IPS DF 19.7 (cell line): Measurements from ENCODE around the gene SBF2.
"Not testable (repeated sequence)": the region's sequence is repeated elsewhere in the genome, so short reads cannot be mapped to it uniquely, and the experiment has no call there.

Experiments used
- DNase-seq: peaks from one replicate; pipeline ENCODE4 v3.0.0-alpha.2; 2013; ENCODE audit warnings: low read depth, low spot score

The SBF2 gene

DNA sequence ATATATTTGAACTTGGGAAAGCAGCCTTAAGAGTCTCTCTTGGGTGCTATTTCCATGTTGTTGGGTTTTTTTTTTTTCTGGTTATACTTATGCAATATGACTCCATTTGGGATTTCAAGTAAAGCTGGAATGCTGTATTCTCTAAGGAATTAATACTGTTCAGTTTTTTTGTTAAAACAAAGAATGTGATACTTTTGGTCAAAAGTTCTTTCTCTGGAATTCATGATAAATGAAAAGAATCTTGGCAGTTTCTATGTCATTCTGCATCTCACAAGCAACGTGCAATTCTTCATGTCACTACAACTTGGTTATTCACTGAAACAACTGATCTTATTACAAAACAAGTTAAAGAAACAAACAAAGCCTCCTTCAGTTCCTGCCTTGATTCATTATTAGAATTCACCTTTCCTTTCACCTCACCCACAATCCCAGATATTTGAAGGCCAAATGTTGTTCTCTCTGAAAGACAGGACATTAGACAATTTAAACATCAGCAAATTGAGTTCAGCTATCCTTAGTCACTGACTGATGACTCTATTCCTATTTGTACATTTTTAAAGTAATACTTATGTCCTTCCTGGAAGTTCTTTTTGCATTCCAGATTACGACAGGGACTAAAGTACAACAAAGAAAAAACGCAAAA is 176.2 kb downstream of the SBF2 start:
- no peak for DNase-seq

DNA sequence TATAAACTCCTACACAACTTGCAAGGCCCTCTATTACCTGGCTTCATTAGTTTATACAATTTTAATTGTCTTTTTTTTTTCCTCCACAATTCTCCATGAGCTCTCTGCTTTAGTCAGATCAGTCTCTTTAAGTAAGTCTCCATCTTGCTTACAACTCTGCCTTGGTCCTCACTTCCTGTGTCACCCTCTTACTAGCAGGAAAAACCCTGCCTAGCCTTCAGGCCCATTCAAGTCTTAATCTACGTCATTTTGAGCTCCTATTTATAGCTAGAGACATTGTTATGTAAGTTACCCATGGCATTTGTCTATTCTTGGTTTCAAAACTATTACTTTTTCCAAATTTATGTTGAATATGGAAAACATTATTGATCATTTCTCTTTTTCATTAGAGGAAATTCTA is 177.4 kb downstream of the SBF2 start:
- DNase-seq = no peak

DNA sequence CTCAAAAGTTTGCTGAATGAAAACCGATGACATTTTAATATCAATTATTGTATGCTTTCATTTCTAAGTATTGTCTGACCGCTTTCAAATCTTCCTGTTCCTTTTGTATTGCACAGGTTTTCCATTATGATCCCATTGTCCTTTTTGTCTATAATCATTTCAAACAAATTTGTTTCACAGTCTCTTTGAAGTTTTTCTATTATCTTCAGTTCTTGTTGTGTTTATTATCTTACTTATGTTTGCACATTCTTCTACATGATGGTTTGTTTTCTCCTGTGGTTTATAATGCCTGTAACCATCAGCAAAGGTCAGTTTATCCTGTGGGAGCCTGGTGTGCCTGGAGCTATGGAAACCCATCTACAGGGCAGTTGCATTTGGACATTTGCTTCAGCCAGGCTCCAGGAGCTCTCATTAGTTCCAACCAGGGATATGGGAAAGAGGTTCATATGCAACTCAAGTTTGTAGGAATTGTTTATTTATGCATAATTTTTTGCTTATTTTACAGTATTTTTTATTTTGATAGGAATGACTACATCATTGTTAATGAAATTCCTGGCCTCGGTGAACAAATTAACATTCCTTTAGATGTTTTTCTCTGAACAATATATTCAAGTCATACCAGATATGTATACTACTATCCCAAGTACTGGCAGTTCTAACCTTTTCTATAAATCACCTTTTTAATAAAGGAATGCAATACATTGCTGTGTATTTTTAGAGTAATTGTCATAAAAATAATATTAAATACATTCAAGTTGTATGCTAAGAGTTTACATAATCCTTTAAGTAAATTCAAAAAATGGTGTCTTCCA is 179.2 kb downstream of the SBF2 start:
- no peak for DNase-seq

DNA sequence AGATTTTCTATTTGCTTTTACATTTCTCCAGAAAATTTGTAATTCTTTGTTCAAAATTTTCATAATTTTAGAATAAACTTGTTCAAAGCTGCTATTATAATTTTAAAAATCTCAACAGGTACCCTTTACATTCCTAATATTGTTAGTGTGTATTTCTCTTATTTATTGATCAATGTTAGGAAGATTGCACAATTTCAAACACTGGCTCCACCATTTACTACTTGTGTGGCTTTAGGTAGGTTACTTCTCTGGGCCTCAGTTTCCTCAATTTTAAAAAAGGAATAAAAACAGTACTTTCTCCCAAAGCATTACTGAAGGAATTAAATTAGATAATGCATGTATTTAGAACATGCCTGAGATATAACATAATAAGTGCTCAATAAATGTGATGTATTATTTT is 180.2 kb downstream of the SBF2 start:
- no peak for DNase-seq

DNA sequence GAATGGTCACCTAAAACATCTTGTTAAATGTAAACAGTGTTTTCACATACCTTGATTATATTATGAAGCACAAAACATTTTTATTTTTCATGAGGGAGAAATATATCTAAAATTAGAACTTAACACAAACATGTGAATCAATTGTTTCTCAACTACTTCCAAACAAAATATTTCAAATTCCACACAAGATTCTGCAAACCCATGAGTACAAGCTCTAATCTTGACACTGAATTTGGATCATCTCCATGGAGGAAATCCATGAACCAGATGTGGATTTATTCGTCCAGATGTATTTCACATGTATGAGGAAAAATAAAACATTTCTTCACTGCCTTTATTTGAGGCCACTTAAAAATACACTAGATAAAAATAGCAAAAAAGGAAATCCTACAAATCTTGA is 184.2 kb downstream of the SBF2 start:
- DNase-seq = no peak

DNA sequence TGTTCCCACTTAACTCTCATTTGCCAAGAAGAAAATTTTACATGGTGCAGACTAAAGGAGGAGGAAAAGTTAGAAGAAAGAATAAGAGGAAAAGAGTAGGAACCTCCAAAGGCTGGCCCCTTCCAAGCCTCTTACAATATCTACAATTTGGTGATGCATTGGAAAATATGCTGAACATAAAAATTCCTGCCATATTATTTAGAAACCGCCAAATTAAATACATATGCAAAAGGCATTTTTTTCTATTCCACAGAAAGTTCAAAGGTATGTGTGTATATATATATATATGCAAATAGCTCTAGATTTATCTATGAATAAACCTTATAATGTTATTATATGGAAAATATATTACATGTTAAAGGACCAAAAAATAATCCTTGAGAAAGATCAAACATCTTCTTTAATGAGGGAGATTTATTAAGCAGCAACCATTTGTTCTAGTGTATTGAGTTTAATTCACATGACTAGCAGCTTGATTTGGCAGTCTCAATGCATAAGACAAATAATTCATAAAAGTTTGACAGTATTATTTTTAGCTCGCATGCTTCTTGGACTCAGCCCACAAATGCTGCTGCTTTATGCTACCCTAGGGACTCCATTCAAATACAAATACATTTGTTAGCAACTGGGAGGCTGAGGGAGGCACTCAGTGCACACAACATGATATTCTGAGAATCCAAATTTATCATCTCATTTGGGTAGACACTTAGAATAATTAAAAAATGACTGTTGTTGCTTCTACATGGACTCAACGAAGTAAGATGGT is 184.9 kb downstream of the SBF2 start:
- no peak for DNase-seq

DNA sequence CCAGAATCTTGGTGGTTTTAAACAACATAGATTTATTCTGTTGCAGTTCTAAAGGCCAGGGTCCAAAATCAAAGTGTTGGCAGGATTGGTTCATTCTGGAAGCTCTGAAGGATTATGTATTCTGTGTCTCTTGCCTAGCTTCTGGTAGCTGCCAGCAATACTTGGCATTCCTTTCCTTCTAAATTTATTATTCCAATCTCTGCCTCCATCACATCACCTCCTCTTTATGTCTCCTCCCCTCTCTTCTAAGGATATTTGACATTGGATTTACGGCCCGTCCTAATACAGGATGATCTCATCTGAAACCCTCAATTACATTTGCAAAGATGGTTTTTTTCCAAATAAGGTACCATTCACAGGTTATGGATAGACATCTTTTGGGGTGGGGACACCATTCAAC is 186.5 kb downstream of the SBF2 start:
- DNase-seq = no peak

DNA sequence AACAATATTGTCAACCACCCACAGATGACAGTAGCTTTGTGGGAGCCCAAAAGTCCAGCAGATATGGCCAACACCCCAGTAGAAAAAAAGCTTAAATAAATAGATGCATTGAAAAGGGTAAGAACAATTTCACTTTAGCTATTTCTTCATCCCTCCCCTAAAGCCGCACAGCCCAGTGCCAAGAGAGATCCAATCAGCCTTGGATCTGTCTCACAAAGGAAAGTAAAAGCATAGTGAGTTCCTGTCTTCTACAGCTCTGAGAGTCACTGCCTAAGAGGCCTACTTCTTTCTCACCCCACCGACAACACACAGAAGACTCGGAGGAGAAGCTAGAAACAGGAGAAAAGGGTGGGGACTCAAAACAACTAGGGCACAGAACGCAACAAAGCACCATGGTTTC is 196.4 kb downstream of the SBF2 start:
- DNase-seq = no peak

DNA sequence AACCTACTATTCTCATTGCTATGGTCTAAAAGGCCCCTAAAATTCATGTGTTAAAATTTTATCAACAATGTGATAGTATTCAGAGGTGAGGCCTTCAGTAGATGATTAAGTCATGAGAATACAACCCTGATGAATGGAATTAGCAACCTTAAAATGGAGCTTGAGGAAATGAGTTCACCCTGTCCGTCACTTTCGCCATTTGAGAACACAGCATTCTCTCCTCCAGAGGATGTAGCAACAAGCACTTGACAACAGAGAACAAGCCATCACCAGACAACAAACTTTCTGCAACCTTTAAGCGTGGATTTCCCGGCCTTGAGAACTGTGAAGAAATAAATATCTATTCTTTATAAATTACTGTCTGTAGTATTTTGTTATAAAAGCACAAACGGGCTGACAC is 197.0 kb downstream of the SBF2 start:
- DNase-seq = no peak

DNA sequence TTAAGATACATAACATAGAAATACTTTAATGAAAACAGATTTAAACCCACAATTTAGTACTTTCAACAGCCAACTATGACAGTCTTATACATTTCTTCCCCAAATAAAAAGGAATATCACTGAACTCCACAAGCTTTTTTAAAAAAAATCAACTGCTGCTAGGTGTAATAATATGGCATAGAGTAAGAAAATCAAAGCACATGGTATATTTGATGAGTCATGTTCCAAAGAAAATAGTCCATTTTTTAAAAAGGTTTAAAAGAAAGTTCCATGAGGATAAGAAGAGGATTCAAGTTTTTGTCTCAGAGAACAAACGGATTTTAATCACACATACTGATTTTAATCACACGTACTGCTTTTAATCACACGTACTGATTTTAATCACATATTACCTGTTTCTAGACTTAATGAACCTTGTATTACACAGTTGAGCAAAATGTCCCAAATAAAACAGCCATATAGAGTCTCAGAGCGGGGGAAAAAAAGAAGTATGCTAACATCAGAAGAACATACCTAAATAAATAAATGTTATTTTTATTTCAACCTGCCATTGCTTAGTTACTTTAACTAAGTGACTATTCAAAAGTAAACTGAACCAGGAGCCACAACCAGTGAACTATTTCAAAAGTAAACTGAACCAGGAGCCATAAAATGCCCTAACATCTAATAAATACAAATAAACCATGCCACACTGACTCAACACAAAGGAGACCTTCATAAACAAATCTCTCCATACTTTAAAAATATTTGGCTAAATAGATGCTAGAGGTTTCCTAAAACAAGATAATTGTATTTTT is 198.4 kb downstream of the SBF2 start:
- no peak for DNase-seq

DNA sequence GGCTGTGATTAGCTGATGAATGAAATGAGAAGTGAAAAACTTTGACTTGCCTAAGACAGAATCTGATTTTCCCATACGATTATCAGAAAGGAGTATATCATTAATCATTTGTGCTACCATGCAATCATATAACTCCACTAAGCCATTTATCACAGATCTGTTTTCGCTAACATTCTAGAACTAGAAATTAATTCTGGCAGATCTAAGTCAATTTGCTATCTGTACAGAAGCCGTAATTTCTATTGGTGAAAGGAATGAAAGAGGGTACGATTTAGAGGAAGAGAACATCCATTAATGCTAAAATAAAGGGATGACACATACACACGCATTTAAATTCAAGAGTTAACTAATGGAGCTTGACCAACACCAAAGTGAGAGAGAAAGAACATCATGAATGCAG is 201.6 kb downstream of the SBF2 start:
- DNase-seq = no peak

DNA sequence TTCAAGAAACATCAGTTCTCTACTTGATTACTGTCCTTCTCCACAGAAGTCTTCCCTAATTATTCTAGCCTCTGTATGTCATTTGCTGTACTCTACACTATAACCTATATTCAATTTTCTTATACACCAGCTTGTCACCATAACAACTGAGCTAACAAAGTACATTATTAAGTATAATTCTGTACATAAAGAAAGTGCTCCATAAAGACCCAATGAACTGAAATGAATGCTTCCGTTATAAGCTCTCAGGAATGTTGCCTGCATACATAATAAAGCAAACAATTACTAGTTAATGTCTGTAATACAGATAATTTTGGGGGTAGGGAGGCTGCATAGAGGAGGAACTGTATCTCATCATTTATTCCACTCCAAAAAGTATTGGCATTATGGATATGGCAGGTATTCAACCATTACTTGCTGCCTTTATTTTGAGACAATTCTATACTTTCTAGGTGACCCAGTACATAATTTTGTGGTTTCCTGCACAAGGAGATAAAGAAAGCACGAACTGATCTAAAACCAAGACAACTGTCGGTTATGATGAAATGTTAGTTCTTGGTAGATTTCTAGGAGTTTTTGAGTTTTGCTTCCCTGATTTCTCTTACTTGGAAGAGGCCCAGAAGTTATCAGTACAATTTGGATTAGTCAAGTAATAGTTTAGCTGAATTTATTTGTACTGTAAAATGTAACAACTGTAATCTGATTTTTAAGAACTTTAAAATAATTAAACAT is 202.5 kb downstream of the SBF2 start:
- DNase-seq = no peak

DNA sequence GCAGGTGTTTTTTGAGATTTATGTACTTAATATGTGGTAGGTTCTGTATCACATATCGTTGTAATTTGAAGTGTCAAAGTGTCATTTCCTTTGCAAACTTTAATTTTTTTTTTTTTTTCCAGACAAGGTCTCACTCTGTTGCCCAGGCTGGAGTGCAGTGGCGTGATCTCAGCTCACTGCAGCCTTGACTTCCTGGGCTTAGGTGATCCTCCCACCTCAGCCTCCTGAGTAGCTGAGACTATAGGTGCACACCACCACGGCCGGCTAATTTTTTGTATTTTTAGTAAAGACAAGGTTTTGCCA is 206.1 kb downstream of the SBF2 start:
- DNase-seq = not testable (repeated sequence)

DNA sequence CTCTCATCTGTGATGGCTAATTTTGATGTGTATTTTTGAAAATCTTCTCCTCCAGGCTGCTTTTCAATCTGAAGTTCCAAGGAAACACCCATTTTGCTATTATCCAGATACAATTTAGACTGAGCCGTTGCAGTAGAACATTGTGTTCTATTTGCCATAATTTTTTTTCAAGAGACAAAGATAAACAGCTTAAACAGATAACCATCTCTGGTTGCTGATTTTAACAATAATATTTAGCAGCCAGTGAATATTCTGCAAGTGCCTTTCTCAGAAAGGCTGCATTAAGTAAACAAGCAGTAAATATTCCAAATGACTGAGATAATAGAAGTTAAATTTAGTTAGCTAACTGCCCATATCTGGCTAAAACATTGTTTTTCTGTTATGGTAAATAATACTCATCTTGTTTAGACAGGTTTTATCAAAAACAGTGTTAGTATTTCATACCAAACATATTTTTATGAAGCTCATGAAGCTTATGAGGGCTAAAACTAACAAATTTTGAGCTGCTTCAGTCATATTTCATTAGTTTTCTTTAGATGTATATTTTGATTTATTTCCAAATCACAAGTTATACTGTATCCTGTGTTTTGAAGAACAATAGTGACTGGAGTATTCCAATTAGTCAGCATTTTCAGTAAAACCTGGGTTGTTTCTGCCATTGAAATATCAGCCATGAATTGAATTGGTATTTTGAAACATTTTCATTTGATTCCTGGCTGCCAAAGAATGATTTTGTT is 206.7 kb downstream of the SBF2 start:
- no peak for DNase-seq

DNA sequence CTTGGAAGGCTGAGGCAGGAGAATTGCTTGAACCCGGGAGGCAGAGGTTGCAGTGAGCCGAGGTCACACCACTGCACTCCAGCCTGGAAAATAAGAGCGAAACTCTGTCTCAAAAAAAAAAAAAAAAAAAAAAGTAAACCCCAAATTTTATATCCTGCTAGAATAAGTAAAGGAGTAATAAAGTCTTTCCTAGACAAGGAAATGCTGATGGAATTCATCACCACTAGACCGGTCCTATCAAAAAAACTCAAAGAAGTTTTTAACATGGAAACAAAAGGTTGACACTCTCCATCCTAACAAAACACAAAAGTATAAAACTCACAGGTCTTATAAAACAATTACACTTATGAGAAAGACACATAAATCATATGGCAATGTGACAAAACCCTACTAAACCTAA is 213.9 kb downstream of the SBF2 start:
- no peak for DNase-seq

DNA sequence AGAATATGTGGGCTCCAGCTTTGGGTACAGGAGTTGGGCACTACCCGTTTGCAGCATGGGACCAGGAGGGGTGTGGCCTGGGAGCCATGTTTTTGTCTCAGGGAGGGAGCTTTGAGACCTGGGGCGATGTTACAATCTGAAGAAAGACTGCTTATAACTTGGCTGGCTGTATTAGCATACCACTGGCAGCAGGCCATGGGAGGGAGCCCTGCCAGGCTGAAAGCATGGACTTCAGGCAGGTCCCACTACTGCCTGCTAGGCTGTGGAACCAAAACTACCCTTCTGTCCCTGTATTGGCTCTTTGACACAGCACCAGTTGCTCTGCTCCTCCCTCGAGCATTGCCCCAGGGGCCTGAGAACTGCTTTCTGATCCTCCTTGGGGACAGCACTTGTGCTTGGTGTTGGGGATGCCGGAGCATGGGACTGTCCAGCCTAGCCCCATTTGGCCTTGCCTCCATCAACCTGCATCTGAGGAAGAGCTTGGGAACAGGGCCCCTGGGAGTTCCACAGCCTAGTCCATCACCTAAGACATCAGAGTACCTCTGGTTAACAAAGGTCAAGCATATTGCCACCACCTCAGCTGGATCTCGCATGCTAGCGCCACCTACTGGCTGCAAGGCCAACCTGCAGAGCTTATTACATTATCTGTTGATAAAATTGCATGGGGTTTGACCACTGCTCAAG is 217.4 kb downstream of the SBF2 start:
- DNase-seq = peak; percentile 47

DNA sequence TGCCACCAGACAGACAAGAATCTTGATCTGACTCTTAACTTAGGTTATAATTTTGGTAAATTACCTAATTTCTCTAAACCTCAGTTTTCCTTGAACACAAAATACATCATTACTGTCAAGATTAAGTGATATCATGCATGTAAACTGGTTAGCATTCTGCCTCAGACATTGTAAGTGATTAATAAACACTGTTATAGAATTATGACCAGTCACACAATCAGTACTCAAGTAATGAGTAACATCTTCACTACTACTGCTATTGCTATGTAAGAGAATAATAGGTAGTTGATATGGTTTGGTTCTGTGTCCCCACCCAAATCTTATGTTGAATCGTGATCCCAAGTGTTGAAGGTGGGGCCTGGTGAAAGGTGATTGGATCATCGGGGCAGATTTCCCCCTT is 218.9 kb downstream of the SBF2 start:
- no peak for DNase-seq

DNA sequence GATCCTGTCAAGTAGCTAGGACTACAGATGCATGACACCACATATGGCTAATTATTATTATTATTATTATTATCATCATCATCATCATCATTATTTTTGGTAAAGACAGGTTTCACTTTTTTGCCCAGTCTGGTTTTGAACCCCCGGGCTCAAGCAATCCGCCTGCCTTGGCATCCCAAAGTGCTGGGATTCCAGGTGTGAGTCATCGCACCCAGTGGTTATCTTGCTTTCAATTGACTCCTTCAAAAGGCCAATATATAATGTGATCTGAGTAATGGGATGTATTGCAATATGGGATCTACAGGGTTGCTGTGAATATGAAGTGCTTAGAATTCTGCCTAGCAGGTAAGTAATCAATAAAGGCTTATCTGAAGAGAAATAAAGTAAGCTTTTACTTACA is 221.2 kb downstream of the SBF2 start:
- no peak for DNase-seq

DNA sequence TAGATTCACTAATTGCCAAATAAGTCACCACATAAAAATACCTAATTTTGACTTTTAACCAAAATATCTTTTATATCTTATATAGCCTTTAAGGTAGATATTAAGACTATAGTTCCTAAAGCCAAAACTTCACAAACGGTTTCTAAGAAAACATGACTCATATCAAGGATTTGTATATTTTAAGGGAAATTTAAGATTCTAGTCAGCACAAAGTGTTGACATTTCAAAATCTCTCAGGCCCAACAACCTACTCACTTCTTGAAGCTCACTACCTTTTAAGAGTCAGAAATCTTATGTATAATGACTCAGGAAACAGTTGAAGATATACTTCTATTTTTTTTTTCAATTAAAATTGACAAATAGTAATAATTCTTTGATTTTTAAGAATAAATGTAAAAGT is 221.9 kb downstream of the SBF2 start:
- no peak for DNase-seq

DNA sequence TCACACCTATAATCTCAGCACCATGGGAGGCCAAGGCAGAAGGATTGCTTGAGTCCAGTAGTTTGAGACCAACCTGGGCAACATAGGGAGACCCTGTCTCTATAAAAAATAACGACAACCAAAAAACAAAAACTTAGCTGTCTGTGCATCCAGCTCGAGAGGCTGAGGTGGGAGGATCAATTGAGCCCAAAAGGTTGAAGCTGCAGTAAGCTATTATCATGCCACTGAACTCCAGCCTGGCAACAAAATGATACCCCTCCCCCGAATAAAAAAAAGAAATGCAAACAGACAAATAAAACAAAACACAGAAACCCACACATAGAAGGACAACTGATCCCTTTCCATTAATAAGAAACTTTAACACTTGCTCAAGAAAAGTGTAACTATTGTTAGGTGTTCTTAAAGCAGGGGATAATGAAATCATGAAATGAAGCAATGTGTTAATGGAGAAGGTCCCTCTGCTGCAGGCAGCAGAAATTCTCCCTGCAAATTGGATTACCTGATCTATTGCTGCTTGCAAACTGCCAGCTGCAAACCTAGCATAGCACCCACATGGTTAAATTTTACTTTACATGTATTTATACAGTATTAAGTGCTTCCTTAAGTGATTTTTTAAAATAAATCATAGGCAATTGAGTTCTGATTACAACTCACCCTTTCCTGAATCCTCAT is 226.3 kb downstream of the SBF2 start:
- no peak for DNase-seq
